ENCODE data around the gene OR5K2. TPM values are rescaled to one million over a fixed set of nuclear protein-coding genes. Genes with fewer than 3 reads are reported as not detected.

OR5K2 gene
- not detected for total RNA-seq

GRCh38 chr3:98497381-98497780 is at the start of gene OR5K2:
Gene OR5K2 (plus strand): TSS chr3:98497681. CDS start chr3:98497681, 0 bp downstream.
- peaks cover 2% of the 10 kb centered on the region for H3K27me3 Mint-ChIP-seq
- H3K27ac Mint-ChIP-seq = no peak within 1 kb of the TSS
- H3K9me3 Mint-ChIP-seq = peaks cover 3% of the 10 kb centered on the region
- no peak for DNase-seq
- H3K4me3 Mint-ChIP-seq = no peak within 1 kb of the TSS
- H3K4me1 Mint-ChIP-seq = peaks cover 4% of the 10 kb centered on the region
- peaks cover 2% of the 10 kb centered on the region for H3K36me3 Mint-ChIP-seq

GRCh38 chr3:98449606-98450193 is 47.8 kb upstream of the OR5K2 start:
- no peak overlapping the region for H3K27ac Mint-ChIP-seq
- no peaks in the 10 kb centered on the region for H3K36me3 Mint-ChIP-seq
- no peak overlapping the region for H3K4me3 Mint-ChIP-seq
- H3K4me1 Mint-ChIP-seq = peaks cover 8% of the 10 kb centered on the region
- peaks cover 7% of the 10 kb centered on the region for H3K27me3 Mint-ChIP-seq
- peaks cover 2% of the 10 kb centered on the region for H3K9me3 Mint-ChIP-seq
- no peak for DNase-seq

GRCh38 chr3:98450372-98450771 is 47.1 kb upstream of the OR5K2 start:
- H3K36me3 Mint-ChIP-seq = no peaks in the 10 kb centered on the region
- peaks cover 2% of the 10 kb centered on the region for H3K9me3 Mint-ChIP-seq
- H3K27ac Mint-ChIP-seq = no peak overlapping the region
- no peak for DNase-seq
- H3K4me1 Mint-ChIP-seq = peaks cover 8% of the 10 kb centered on the region
- no peak overlapping the region for H3K4me3 Mint-ChIP-seq
- peaks cover 7% of the 10 kb centered on the region for H3K27me3 Mint-ChIP-seq

GRCh38 chr3:98453827-98454226 is 43.7 kb upstream of the OR5K2 start:
- H3K27me3 Mint-ChIP-seq = peaks cover 3% of the 10 kb centered on the region
- H3K4me3 Mint-ChIP-seq = no peak overlapping the region
- DNase-seq = no peak
- no peak overlapping the region for H3K27ac Mint-ChIP-seq
- H3K36me3 Mint-ChIP-seq = no peaks in the 10 kb centered on the region
- H3K4me1 Mint-ChIP-seq = no peaks in the 10 kb centered on the region
- H3K9me3 Mint-ChIP-seq = peaks cover 3% of the 10 kb centered on the region

GRCh38 chr3:98454929-98455328 is 42.6 kb upstream of the OR5K2 start:
- Mint-ChIP-seq H3K27ac (no peak overlapping the region), H3K9me3 (peaks cover 6% of the 10 kb centered on the region), H3K4me1 (no peaks in the 10 kb centered on the region), H3K27me3 (peaks cover 3% of the 10 kb centered on the region), H3K4me3 (no peak overlapping the region), H3K36me3 (no peaks in the 10 kb centered on the region)
- DNase-seq = no peak

GRCh38 chr3:98457543-98457942 is 39.9 kb upstream of the OR5K2 start:
- H3K4me3 Mint-ChIP-seq = no peak overlapping the region

GRCh38 chr3:98460220-98460619 is 37.3 kb upstream of the OR5K2 start:
- Mint-ChIP-seq H3K27ac (no peak overlapping the region), H3K4me3 (no peak overlapping the region), H3K27me3 (no peaks in the 10 kb centered on the region), H3K9me3 (peaks cover 6% of the 10 kb centered on the region), H3K36me3 (no peaks in the 10 kb centered on the region), H3K4me1 (peaks cover 4% of the 10 kb centered on the region)
- no peak for DNase-seq

More at GRCh38 chr3:98457543-98457942, 39.9 kb upstream of the OR5K2 start:
- Mint-ChIP-seq H3K36me3 (no peaks in the 10 kb centered on the region), H3K9me3 (peaks cover 6% of the 10 kb centered on the region), H3K27ac (no peak overlapping the region), H3K4me1 (peaks cover 4% of the 10 kb centered on the region), H3K27me3 (peaks cover 3% of the 10 kb centered on the region)
- DNase-seq = no peak

- Mint-ChIP-seq H3K4me3 (no peak within 1 kb of the TSS), H3K4me1 (peaks cover 4% of the 10 kb centered on the region)
Measured at GRCh38 chr3:98462901-98463300, 34.6 kb upstream of the OR5K2 start, which contains the start of gene OR5K1. Gene OR5K1 (plus strand): TSS chr3:98463201. CDS start chr3:98469577, 6,376 bp downstream.

GRCh38 chr3:98482717-98483482 is 14.6 kb upstream of the OR5K2 start:
- peaks cover 6% of the 10 kb centered on the region for H3K36me3 Mint-ChIP-seq
- DNase-seq = no peak

More at GRCh38 chr3:98462901-98463300, 34.6 kb upstream of the OR5K2 start, which contains the start of gene OR5K1:
- Mint-ChIP-seq H3K9me3 (peaks cover 6% of the 10 kb centered on the region), H3K27me3 (no peaks in the 10 kb centered on the region), H3K27ac (no peak within 1 kb of the TSS), H3K36me3 (no peaks in the 10 kb centered on the region)
- DNase-seq = no peak

GRCh38 chr3:98483626-98484025 is 13.9 kb upstream of the OR5K2 start:
- peaks cover 17% of the 10 kb centered on the region for H3K27me3 Mint-ChIP-seq
- H3K9me3 Mint-ChIP-seq = peaks cover 46% of the 10 kb centered on the region
- H3K4me3 Mint-ChIP-seq = no peak overlapping the region
- no peak for DNase-seq
- no peak overlapping the region for H3K27ac Mint-ChIP-seq
- H3K36me3 Mint-ChIP-seq = peaks cover 8% of the 10 kb centered on the region
- H3K4me1 Mint-ChIP-seq = no peaks in the 10 kb centered on the region

More at GRCh38 chr3:98482717-98483482, 14.6 kb upstream of the OR5K2 start:
- Mint-ChIP-seq H3K9me3 (peaks cover 42% of the 10 kb centered on the region), H3K27ac (no peak overlapping the region), H3K4me1 (no peaks in the 10 kb centered on the region), H3K4me3 (no peak overlapping the region), H3K27me3 (peaks cover 17% of the 10 kb centered on the region)

- H3K4me1 Mint-ChIP-seq = peaks cover 7% of the 10 kb centered on the region
- H3K36me3 Mint-ChIP-seq = peaks cover 3% of the 10 kb centered on the region
Measured at GRCh38 chr3:98500019-98500418, 2.5 kb downstream of the OR5K2 start.

GRCh38 chr3:98501270-98501669 is 3.8 kb downstream of the OR5K2 start:
- Mint-ChIP-seq H3K4me1 (peaks cover 7% of the 10 kb centered on the region), H3K27me3 (no peaks in the 10 kb centered on the region), H3K9me3 (peaks cover 3% of the 10 kb centered on the region), H3K36me3 (peaks cover 8% of the 10 kb centered on the region), H3K27ac (no peak overlapping the region), H3K4me3 (no peak overlapping the region)
- no peak for DNase-seq

More at GRCh38 chr3:98500019-98500418, 2.5 kb downstream of the OR5K2 start:
- Mint-ChIP-seq H3K9me3 (peaks cover 3% of the 10 kb centered on the region), H3K27ac (no peak overlapping the region), H3K4me3 (no peak overlapping the region), H3K27me3 (no peaks in the 10 kb centered on the region)
- no peak for DNase-seq

- H3K4me3 Mint-ChIP-seq = no peak overlapping the region
- H3K36me3 Mint-ChIP-seq = peaks cover 15% of the 10 kb centered on the region
- peaks cover 7% of the 10 kb centered on the region for H3K4me1 Mint-ChIP-seq
- peaks cover 3% of the 10 kb centered on the region for H3K9me3 Mint-ChIP-seq
- no peak for DNase-seq
- H3K27me3 Mint-ChIP-seq = no peaks in the 10 kb centered on the region
- H3K27ac Mint-ChIP-seq = no peak overlapping the region
Measured at GRCh38 chr3:98501863-98502576, 4.5 kb downstream of the OR5K2 start.

GRCh38 chr3:98504539-98504938 is 7.1 kb downstream of the OR5K2 start:
- Mint-ChIP-seq H3K4me3 (no peak overlapping the region), H3K27ac (no peak overlapping the region), H3K36me3 (peaks cover 36% of the 10 kb centered on the region), H3K9me3 (peaks cover 3% of the 10 kb centered on the region), H3K27me3 (no peaks in the 10 kb centered on the region), H3K4me1 (peaks cover 13% of the 10 kb centered on the region)
- no peak for DNase-seq

- Mint-ChIP-seq H3K27ac (no peak overlapping the region), H3K9me3 (no peaks in the 10 kb centered on the region), H3K36me3 (peaks cover 63% of the 10 kb centered on the region), H3K27me3 (no peaks in the 10 kb centered on the region), H3K4me1 (peaks cover 9% of the 10 kb centered on the region), H3K4me3 (no peak overlapping the region)
- DNase-seq = no peak
Measured at GRCh38 chr3:98508582-98508981, 11.1 kb downstream of the OR5K2 start.

All from activated naive CD8-positive, alpha-beta T cell treated with anti-CD3 and anti-CD28 coated beads for 36 hours (primary cell).